Subcutaneous abdominal adipose tissue (tissue), 5 donors: ENCODE results near the gene KCNMA1.

Experiments
- H3K27ac ChIP-seq: one replicate; pipeline ENCODE4 v1.7.0; 2013; ENCODE audit warnings: low read depth, mild to moderate bottlenecking, inconsistent platforms, low read length, moderate library complexity
- H3K27me3 ChIP-seq, 5 donors: one replicate each; pipeline ENCODE4 v1.7.0; 2013; ENCODE audit warnings: low read length in 5 of 5, inconsistent platforms in 1 of 5; ENCODE audit not compliant: control insufficient read depth in 5 of 5, insufficient read depth in 4 of 5
- H3K36me3 ChIP-seq, 5 donors: one replicate each; pipeline ENCODE4 v1.7.0; 2013; ENCODE audit warnings: low read length in 5 of 5; ENCODE audit not compliant: control insufficient read depth in 5 of 5, insufficient read depth in 5 of 5
- H3K4me1 ChIP-seq, 5 donors: one replicate each; pipeline ENCODE4 v1.7.0; 2013; ENCODE audit warnings: low read length in 5 of 5, mild to moderate bottlenecking in 3 of 5, moderate library complexity in 1 of 5; ENCODE audit not compliant: control insufficient read depth in 5 of 5, insufficient read depth in 5 of 5
- H3K4me3 ChIP-seq, 5 donors: one replicate each; pipeline ENCODE4 v1.7.0; 2013; ENCODE audit warnings: low read length in 5 of 5, low read depth in 1 of 5
- H3K9ac ChIP-seq, 5 donors: one replicate each; pipeline ENCODE4 v1.7.0; 2013; ENCODE audit warnings: low read length in 5 of 5, mild to moderate bottlenecking in 4 of 5, moderate library complexity in 3 of 5
- H3K9me3 ChIP-seq, 5 donors: one replicate each; pipeline ENCODE4 v1.7.0; 2013; ENCODE audit warnings: low read length in 5 of 5; ENCODE audit not compliant: control insufficient read depth in 5 of 5
- donor health status: healthy.
- donor health status: healthy.
- donor health status: healthy.
- donor health status: healthy.
- donor health status: healthy.

Gene KCNMA1

GRCh38 chr10:76970711-76971519, 666.7 kb downstream of the KCNMA1 start:
- H3K9me3 ChIP-seq, result no peaks in the 10 kb centered on the region
- H3K4me1 ChIP-seq, result peaks cover 0 to 12% (median 5%) of the 10 kb centered on the region in 5 donors
- no peaks in the 10 kb centered on the region for H3K36me3 ChIP-seq
- no peak overlapping the region for H3K27ac ChIP-seq
- H3K9ac ChIP-seq, result no peak overlapping the region
- no peaks in the 10 kb centered on the region for H3K27me3 ChIP-seq
- H3K4me3 ChIP-seq, result no peak overlapping the region

GRCh38 chr10:76969366-76969948, 668.2 kb downstream of the KCNMA1 start:
- Histone ChIP-seq H3K27ac (no peak overlapping the region), H3K4me1 (peaks cover 0 to 12% (median 5%) of the 10 kb centered on the region in 5 donors), H3K9me3 (no peaks in the 10 kb centered on the region)

GRCh38 chr10:76968483-76968882, 669.1 kb downstream of the KCNMA1 start:
- no peaks in the 10 kb centered on the region for H3K9me3 ChIP-seq
- H3K27ac ChIP-seq, result no peak overlapping the region
- peaks cover 0 to 4% (median 0%) of the 10 kb centered on the region in 5 donors for H3K4me1 ChIP-seq
- no peak overlapping the region for H3K9ac ChIP-seq
- no peaks in the 10 kb centered on the region for H3K36me3 ChIP-seq
- no peak overlapping the region for H3K4me3 ChIP-seq
- no peaks in the 10 kb centered on the region for H3K27me3 ChIP-seq

More at GRCh38 chr10:76969366-76969948, 668.2 kb downstream of the KCNMA1 start:
- no peaks in the 10 kb centered on the region for H3K36me3 ChIP-seq
- no peaks in the 10 kb centered on the region for H3K27me3 ChIP-seq
- H3K9ac ChIP-seq, result no peak overlapping the region
- H3K4me3 ChIP-seq, result no peak overlapping the region

- H3K27ac ChIP-seq, result no peak overlapping the region
- H3K4me1 ChIP-seq, result no peaks in the 10 kb centered on the region
- no peak overlapping the region for H3K4me3 ChIP-seq
These were observed 674.8 kb downstream of the KCNMA1 start for GRCh38 chr10:76962851-76963250.

GRCh38 chr10:76961841-76962240, 675.8 kb downstream of the KCNMA1 start:
- H3K9me3 ChIP-seq, result no peaks in the 10 kb centered on the region
- no peaks in the 10 kb centered on the region for H3K4me1 ChIP-seq
- no peak overlapping the region for H3K27ac ChIP-seq
- no peaks in the 10 kb centered on the region for H3K27me3 ChIP-seq
- no peaks in the 10 kb centered on the region for H3K36me3 ChIP-seq
- H3K9ac ChIP-seq, result no peak overlapping the region
- no peak overlapping the region for H3K4me3 ChIP-seq

More at GRCh38 chr10:76962851-76963250, 674.8 kb downstream of the KCNMA1 start:
- H3K9me3 ChIP-seq, result no peaks in the 10 kb centered on the region
- no peaks in the 10 kb centered on the region for H3K36me3 ChIP-seq
- no peak overlapping the region for H3K9ac ChIP-seq
- no peaks in the 10 kb centered on the region for H3K27me3 ChIP-seq

- H3K4me1 ChIP-seq, result no peaks in the 10 kb centered on the region
- no peak overlapping the region for H3K27ac ChIP-seq
- H3K4me3 ChIP-seq, result no peak overlapping the region
- no peak overlapping the region for H3K9ac ChIP-seq
- no peaks in the 10 kb centered on the region for H3K9me3 ChIP-seq
- no peaks in the 10 kb centered on the region for H3K27me3 ChIP-seq
- H3K36me3 ChIP-seq, result no peaks in the 10 kb centered on the region
These were observed 678.5 kb downstream of the KCNMA1 start for GRCh38 chr10:76959111-76959510.

GRCh38 chr10:76954838-76955237, 682.8 kb downstream of the KCNMA1 start:
- Histone ChIP-seq H3K9me3 (no peaks in the 10 kb centered on the region), H3K36me3 (no peaks in the 10 kb centered on the region), H3K4me3 (no peak overlapping the region), H3K27ac (no peak overlapping the region), H3K27me3 (no peaks in the 10 kb centered on the region), H3K9ac (no peak overlapping the region), H3K4me1 (no peaks in the 10 kb centered on the region)

GRCh38 chr10:76950354-76950753, 687.3 kb downstream of the KCNMA1 start:
- no peak overlapping the region for H3K4me3 ChIP-seq
- H3K9ac ChIP-seq, result no peak overlapping the region
- no peaks in the 10 kb centered on the region for H3K36me3 ChIP-seq
- H3K4me1 ChIP-seq, result no peaks in the 10 kb centered on the region
- H3K9me3 ChIP-seq, result no peaks in the 10 kb centered on the region
- no peak overlapping the region for H3K27ac ChIP-seq
- no peaks in the 10 kb centered on the region for H3K27me3 ChIP-seq

- no peaks in the 10 kb centered on the region for H3K4me1 ChIP-seq
- peaks cover 0 to 8% (median 0%) of the 10 kb centered on the region in 5 donors for H3K27me3 ChIP-seq
- no peak overlapping the region for H3K4me3 ChIP-seq
- H3K9ac ChIP-seq, result no peak overlapping the region
- H3K27ac ChIP-seq, result no peak overlapping the region
- H3K9me3 ChIP-seq, result no peaks in the 10 kb centered on the region
- H3K36me3 ChIP-seq, result no peaks in the 10 kb centered on the region
These were observed 691.3 kb downstream of the KCNMA1 start for GRCh38 chr10:76946270-76946669.

GRCh38 chr10:76945166-76945565, 692.4 kb downstream of the KCNMA1 start:
- Histone ChIP-seq H3K27me3 (peaks cover 0 to 8% (median 0%) of the 10 kb centered on the region in 5 donors), H3K27ac (no peak overlapping the region), H3K36me3 (no peaks in the 10 kb centered on the region), H3K4me1 (no peaks in the 10 kb centered on the region), H3K9me3 (no peaks in the 10 kb centered on the region), H3K4me3 (no peak overlapping the region), H3K9ac (no peak overlapping the region)
